GM18873 (cell line): ENCODE data around the gene CAMK1D.

ENCODE experiments used
- ATAC-seq: cut with Tn5 transposase; IDR thresholded peaks from one replicate; pipeline ENCODE4 v1.9.1; 2021; ENCODE audit warnings: mild to moderate bottlenecking, moderate library complexity, moderate number of reproducible peaks; ENCODE audit not compliant: unreplicated experiment, low FRiP score

The CAMK1D gene

GRCh38 chr10:12455318-12455717 is 106.0 kb downstream of the CAMK1D start:
- no peak for ATAC-seq

DNA sequence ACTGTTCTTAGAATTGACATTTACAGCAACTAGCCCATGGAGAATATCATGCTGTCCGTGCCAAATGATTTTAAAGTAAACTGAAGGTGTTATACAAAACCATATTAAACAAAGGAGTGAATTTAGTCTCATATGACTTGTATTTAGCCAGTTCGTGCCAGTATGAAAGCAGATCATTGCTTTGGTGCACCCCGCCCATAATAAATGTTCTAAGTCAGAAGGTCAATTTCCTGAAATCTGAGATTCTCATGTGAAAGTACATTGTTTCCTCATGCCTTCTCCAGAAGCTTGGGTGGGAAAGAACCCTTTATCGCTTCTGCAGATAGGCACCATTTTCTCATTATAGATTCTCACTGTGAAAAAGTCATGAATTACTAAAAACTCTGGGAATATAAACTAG is 106.4 kb downstream of the CAMK1D start:
- ATAC-seq, result no peak

- ATAC-seq, result no peak
Observed at GRCh38 chr10:12459340-12459739, 110.0 kb downstream of the CAMK1D start.

- no peak for ATAC-seq
Observed at GRCh38 chr10:12459762-12460161, 110.4 kb downstream of the CAMK1D start.

GRCh38 chr10:12463459-12463838 is 114.1 kb downstream of the CAMK1D start:
- no peak for ATAC-seq

DNA sequence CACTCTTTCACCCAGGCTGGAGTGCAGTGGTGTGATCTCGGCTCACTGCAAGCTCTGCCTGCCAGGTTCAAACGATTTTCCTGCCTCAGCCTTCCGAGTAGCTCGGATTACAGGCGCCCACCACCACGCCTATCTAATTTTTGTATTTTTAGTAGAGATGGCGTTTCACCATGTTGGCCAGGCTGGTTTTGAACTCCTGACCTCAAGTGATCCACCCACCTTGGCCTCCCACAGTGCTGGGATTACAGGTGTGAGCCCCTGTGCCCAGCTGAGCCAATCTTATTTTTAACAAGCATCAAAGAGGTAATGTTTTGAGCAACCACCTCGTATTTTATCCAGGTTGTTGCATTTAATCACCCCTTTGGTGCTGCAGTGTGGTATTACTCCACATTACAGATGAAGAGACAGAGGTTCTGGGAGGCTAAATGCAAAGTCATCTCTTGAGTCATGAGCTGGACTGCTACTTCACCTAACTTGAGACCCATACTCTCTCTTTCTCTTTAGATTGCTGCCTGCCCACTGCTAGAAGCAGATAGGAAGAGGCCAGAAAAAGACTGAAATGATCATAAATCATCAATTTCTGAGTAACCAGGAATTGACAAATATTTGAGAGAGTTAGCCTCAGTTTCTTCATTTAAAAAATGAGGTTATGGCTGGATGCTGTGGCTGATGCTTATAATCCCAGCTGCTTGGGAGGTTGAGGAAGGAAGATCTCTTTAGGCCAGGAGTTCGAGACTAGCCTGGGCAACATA is 116.2 kb downstream of the CAMK1D start:
- no peak for ATAC-seq

- ATAC-seq, result no peak
Observed at GRCh38 chr10:12466704-12467305, 117.5 kb downstream of the CAMK1D start.

- ATAC-seq, result no peak
Observed at GRCh38 chr10:12469345-12469744, 120.0 kb downstream of the CAMK1D start.

DNA sequence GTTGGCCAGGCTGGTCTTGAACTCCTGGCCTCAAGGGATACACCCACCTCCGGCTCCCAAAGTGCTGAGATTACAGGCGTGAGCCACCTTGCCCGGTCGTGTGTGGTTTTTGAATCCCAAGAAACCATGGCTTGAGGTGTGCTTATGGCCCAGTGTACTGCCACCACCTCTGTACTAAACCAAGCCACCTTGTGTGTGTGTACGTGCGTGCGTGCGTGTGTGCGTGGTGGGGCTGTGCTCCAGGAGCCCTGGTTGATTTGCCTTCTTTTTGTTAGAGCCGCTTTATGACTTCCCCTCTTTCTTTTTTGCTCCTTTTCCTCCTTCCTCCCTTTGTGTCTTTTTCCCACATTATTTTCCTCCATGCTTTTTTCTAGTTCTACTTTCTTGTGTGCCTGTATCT is 121.4 kb downstream of the CAMK1D start:
- no peak for ATAC-seq

- no peak for ATAC-seq
Observed at GRCh38 chr10:12471135-12471534, 121.8 kb downstream of the CAMK1D start.

DNA sequence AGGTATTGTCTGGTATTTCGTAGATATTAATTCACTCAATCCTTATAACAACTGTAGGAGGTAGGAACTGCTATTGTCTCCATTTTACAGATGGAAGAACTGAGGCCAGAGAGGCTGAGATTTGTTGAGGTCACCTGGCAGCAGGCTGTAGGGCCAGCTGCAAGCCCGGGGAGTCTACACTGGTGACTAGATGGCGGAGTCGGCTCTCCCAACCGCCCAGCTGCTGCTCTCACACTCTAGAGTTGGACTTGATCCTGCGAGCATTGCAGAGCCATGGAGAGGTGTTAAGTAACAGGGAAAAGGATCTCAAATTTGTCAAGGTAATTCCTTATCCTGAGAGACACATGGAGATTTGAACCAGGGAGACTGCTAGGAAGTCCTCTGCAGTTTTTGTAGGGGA is 124.1 kb downstream of the CAMK1D start:
- ATAC-seq, result no peak

GRCh38 chr10:12474727-12475412 is 125.5 kb downstream of the CAMK1D start:
- ATAC-seq, result no peak

- ATAC-seq, result no peak
Observed at GRCh38 chr10:12476656-12477055, 127.3 kb downstream of the CAMK1D start.

DNA sequence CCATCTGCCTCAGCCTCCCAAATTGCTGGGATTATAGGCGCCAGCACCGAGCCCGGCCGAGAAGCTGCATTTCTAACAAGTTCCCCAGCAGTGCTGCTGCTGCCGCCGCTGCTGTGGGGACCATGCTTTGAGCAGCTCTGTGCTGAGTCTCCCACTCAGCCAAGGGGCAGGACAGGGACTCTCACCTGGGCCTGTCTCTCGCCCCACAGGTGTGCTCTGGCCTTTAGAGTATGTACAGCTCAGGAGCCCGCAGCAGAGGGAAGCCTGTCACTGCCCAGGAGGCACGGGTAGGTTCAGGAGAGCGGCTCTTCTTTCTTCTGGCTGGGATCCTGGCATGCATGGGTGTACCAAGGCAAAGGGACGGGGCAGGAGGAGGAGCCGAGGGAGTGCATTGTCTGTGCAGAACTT is 130.1 kb downstream of the CAMK1D start:
- no peak for ATAC-seq

DNA sequence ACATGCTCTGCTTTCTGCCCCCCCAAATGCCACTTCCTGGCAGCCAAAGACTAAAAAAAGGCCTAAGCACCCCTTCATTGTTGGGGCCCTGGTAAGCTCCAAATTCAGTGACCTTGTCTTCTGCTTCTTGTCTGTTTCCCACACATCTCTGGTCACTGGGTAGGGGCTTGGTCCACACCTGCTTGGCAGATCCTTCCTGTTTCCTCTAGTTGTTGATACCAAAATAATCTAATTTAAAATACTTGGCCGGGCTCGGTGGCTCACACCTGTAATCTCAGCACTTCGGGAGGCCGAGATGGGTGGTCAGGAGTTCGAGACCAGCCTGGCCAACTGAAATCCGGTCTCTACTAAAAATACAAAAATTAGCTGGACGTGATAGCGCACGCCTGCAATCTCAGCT is 130.6 kb downstream of the CAMK1D start:
- ATAC-seq, result no peak

DNA sequence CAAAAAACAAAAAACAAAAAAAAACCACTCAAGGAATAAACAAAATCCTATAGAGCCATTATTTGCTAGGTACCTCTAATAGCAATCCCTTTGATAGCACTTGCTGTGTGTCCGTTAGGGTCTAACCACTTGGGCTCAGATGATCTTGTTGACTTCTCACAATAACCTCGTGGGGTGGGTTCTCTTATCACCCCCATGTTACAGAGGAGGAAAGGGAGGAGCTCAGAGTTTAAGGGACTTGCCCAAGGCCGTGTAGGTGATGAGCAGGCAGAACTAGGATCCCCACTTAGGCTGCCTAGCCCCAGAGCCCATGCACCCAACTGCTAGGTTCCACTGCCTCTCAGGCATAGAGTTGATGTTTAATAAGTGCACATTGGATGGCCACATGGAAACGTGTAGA is 131.1 kb downstream of the CAMK1D start:
- ATAC-seq, result no peak

- ATAC-seq, result no peak
Observed at GRCh38 chr10:12481924-12482323, 132.6 kb downstream of the CAMK1D start.

GRCh38 chr10:12482587-12482986 is 133.2 kb downstream of the CAMK1D start:
- no peak for ATAC-seq

DNA sequence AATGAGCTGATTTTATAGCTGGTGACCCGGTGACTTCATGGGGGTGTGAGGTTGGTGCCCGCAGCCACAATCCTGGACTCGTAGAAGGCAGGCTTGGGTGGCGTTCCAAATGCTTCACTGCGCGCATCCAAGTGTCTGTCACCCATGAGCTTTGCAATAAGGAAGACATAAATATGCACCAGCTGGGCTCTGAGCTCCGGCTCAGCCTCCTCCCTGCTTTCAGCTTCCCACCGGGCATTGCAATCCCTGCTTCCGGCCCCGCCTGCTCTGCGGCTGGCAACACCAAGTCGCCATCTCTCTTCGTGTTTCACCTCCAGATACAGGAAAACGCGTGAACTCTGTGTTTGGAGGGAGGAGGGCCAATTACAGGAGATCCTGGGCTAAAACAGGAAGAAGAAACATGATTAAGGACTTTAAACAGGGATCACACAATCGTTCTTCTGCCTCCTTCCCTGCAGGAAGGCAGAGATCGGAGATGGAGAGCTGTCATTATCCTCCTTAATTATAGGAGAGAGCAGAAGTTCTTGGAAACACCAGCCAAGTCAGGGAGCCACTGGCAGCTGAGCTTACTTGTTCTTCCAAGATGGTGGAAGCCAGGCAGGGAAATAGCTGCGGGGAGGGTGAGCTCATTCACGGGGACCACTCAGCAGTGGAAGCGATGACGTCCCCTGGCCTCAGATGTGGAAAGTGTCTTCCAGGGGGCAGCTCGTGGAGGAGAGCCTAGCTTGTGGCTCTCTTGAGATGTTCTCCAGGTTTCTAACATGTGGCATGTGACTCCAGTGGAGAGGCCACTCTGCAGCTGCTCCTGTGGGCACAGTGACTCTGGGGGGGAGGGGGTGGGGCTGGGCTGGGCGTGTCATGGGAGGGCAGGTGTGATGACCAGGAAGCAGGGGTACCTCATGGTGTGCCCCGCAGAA is 134.9 kb downstream of the CAMK1D start:
- ATAC-seq, result no peak

GRCh38 chr10:12484941-12485805 is 135.8 kb downstream of the CAMK1D start:
- peak; percentile 73 for ATAC-seq
